ENCODE measurements around the gene SPARC.

The SPARC gene

DNA sequence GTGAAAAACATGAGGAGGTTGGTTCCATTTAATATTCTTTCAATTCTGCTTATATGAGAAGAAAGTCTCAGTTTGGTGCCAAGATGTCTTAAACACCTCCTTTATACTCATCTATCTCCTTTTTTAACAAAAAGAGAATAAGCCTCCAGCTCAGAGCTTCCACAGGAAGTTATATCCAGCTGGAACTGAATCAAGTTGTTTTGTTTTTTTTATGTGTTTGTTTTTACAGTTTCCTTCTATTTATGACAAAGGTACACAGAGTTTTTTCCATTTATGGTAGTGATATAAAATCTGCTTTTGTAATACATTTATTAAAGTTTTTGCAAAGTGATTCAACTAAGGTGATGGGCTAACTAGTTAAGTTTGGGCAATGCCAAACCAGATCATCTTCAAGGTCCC is 10.4 kb downstream of the SPARC start:
- H3K36me3 ChIP-seq (ENCODE audit: low read depth), result peaks cover 95% of the 10 kb centered on the region
- H3K4me3 ChIP-seq (ENCODE audit: severe bottlenecking), result no peak overlapping the region

DNA sequence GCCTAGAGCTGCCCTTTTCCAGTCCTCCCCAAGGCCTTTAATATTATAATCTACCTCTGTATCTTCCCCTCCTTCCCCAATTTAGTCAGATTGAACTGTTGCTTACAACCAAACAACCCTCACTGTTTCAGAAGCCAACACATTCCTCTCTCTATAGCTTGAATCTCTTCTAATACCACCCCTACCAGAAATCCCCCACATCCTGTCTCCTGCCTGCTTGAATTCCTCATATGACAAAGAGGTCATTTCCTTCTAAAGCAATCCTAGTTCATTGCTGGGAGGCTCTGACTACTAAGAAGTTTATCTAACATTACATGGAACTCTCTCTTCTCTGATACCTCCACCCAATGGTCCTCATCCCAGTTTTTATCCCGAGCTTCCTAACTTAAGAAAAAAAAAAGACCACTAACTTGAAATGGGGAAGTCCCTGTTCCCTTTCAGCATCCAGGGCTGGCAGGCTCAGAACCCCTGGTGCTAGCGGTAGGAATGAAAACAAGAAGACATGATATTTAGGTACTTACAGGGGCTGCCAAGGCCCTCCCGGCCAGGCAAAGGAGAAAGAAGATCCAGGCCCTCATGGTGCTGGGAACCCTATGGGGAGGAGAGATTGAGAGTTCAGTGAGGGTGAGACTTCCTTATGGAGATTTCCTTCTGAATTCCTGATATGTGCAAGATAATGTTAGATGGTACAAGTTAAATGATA is 11.0 kb downstream of the SPARC start:
- TF ChIP-seq, protein P1, sequence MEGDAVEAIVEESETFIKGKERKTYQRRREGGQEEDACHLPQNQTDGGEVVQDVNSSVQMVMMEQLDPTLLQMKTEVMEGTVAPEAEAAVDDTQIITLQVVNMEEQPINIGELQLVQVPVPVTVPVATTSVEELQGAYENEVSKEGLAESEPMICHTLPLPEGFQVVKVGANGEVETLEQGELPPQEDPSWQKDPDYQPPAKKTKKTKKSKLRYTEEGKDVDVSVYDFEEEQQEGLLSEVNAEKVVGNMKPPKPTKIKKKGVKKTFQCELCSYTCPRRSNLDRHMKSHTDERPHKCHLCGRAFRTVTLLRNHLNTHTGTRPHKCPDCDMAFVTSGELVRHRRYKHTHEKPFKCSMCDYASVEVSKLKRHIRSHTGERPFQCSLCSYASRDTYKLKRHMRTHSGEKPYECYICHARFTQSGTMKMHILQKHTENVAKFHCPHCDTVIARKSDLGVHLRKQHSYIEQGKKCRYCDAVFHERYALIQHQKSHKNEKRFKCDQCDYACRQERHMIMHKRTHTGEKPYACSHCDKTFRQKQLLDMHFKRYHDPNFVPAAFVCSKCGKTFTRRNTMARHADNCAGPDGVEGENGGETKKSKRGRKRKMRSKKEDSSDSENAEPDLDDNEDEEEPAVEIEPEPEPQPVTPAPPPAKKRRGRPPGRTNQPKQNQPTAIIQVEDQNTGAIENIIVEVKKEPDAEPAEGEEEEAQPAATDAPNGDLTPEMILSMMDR (IDR thresholded peaks at IDR 0.05; ENCODE audit: poor library complexity, severe bottlenecking), result no peak
- peaks cover 25% of the 10 kb centered on the region for H3K4me1 ChIP-seq (ENCODE audit: insufficient read depth, poor library complexity, severe bottlenecking)
- no peaks in the 10 kb centered on the region for H3K9me3 ChIP-seq (ENCODE audit: severe bottlenecking)
- no peak overlapping the region for H3K4me3 ChIP-seq (ENCODE audit: severe bottlenecking)
- peak overlapping the region; percentile 31 for H3K27ac ChIP-seq (ENCODE audit: poor library complexity, severe bottlenecking)
- peaks cover 96% of the 10 kb centered on the region for H3K36me3 ChIP-seq (ENCODE audit: low read depth)
- H3K27me3 ChIP-seq (ENCODE audit: insufficient read depth, poor library complexity, severe bottlenecking), result no peaks in the 10 kb centered on the region
- DNase-seq (ENCODE audit: low spot score) (no peak), ATAC-seq (ENCODE audit: low read depth) (peak; percentile 44; the same call in 1 of the 3 replicates)

More for the DNA sequence above, 10.4 kb downstream of the SPARC start:
- ATAC-seq (ENCODE audit: low read depth), result no peak
- H3K4me1 ChIP-seq (ENCODE audit: insufficient read depth, poor library complexity, severe bottlenecking), result peaks cover 25% of the 10 kb centered on the region
- peak overlapping the region; percentile 31 for H3K27ac ChIP-seq (ENCODE audit: poor library complexity, severe bottlenecking)
- H3K27me3 ChIP-seq (ENCODE audit: insufficient read depth, poor library complexity, severe bottlenecking), result no peaks in the 10 kb centered on the region
- DNase-seq (ENCODE audit: low spot score), result no peak
- TF ChIP-seq, protein P1 (IDR thresholded peaks at IDR 0.05; ENCODE audit: poor library complexity, severe bottlenecking), result no peak
- H3K9me3 ChIP-seq (ENCODE audit: severe bottlenecking), result no peaks in the 10 kb centered on the region

DNA sequence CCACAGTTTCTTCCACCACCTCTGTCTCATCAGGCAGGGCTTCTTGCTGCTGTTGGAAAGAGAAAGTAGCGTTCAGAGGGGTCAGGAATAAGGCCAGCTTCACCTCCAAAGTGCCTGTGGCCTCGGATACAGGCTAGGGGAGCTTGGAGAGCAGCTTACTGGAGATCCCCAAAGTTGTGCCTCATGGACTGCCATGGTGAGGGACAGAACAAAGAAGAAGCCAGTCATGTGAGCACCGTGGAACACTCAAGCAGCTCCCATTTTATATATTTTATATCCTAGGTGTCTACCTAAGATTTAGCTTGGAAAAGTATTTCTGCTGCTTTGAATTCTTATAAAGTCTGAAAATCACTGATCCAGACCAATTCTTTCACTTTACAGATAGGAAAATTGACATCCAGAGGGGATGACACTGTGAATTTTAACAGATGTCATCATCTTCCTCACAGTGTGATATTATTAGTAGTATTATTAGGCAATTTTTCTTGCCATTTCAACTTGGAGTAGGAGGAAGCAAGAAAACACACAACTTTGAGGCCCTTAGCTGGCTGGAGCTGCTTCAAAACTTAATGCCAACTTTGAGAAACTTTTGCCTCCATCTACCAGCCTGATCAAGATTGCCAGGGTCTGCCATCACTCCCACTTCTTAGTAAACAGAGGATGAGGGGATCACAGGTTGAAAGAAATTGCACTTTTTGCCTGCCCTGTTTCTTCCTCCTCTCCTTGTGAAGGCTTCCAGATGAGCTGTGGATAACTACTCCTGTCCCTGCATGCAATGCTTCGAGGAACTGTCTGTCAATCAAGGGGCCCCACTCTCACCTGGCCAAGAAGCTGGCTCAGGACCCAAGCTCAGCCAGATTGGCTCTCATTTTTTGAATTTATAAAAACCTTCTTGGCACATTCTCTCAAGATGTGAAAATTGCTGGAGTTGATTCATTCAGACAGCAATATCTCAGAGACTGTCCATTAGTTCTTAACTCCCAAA is 11.8 kb downstream of the SPARC start:
- H3K4me1 ChIP-seq (ENCODE audit: insufficient read depth, poor library complexity, severe bottlenecking), result peaks cover 25% of the 10 kb centered on the region
- TF ChIP-seq, protein P1 (IDR thresholded peaks at IDR 0.05; ENCODE audit: poor library complexity, severe bottlenecking), result no peak

DNA sequence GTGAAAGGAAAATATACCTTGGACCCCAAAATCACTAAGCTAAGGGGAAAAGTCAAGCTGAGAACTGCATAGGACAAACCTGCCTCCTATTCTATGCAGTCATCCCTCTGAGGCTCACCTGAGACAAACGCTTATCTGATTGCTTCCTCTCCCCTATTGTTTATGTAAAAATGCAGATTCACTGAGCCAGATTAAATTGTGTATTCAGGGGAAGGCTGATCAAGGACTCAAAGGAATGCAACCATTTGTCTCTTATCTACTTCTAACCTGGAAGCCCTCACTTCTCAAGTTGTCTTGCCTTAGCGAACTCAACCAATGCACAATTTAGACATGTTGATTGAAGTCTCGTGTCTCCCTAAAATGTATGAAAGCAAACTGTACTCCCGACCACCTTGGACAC is 13.3 kb downstream of the SPARC start:
- Histone ChIP-seq H3K27ac (ENCODE audit: poor library complexity, severe bottlenecking) (no peak overlapping the region), H3K36me3 (ENCODE audit: low read depth) (peaks cover 100% of the 10 kb centered on the region), H3K4me3 (ENCODE audit: severe bottlenecking) (no peak overlapping the region), H3K4me1 (ENCODE audit: insufficient read depth, poor library complexity, severe bottlenecking) (peaks cover 25% of the 10 kb centered on the region), H3K27me3 (ENCODE audit: insufficient read depth, poor library complexity, severe bottlenecking) (no peaks in the 10 kb centered on the region), H3K9me3 (ENCODE audit: severe bottlenecking) (no peaks in the 10 kb centered on the region)
- no peak for ATAC-seq (ENCODE audit: low read depth)
- TF ChIP-seq, protein P1 (IDR thresholded peaks at IDR 0.05; ENCODE audit: poor library complexity, severe bottlenecking), result no peak
- no peak for DNase-seq (ENCODE audit: low spot score)

More for the DNA sequence above, 11.8 kb downstream of the SPARC start:
- H3K4me3 ChIP-seq (ENCODE audit: severe bottlenecking), result no peak overlapping the region
- DNase-seq (ENCODE audit: low spot score) (no peak), ATAC-seq (ENCODE audit: low read depth) (no peak)
- H3K27me3 ChIP-seq (ENCODE audit: insufficient read depth, poor library complexity, severe bottlenecking), result no peaks in the 10 kb centered on the region
- peaks cover 99% of the 10 kb centered on the region for H3K36me3 ChIP-seq (ENCODE audit: low read depth)
- peak overlapping the region; percentile 31 for H3K27ac ChIP-seq (ENCODE audit: poor library complexity, severe bottlenecking)
- H3K9me3 ChIP-seq (ENCODE audit: severe bottlenecking), result no peaks in the 10 kb centered on the region

Data from RWPE2 (cell line).